Measurements from ENCODE around the gene PLEKHA4. TPM values are rescaled to one million over a fixed set of nuclear protein-coding genes. Genes with fewer than 3 reads are reported as not detected.
A peak's percentile ranks its signal among the peaks of the same experiment; 100 is the strongest.

The PLEKHA4 gene
- polyA plus RNA-seq, 4 donors = 20.4 to 28.7 (median 21.8) TPM

DNA sequence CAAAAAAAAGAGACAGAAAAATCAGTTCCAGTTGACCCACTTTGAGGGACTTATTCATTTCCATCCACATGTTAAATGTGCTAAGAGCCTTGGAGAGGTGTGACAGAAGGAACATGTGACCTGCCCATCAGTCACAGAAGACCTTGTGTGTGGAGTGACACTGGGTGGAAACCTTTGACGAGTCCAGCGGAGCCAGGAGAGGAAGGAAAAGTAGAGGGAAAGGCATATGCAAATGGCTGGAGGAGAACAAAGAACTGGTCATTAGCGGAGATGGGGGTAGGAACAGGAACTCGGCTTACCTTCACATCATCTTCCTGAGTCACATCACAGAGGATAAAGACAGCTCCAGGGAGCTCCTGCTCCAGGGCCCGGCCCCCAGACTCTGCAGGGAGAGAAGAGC lies 34.4 kb downstream of the PLEKHA4 start:
- DNase-seq (ENCODE audit: low read depth in 4 of 4, low spot score in 3 of 4) = no peak

DNA sequence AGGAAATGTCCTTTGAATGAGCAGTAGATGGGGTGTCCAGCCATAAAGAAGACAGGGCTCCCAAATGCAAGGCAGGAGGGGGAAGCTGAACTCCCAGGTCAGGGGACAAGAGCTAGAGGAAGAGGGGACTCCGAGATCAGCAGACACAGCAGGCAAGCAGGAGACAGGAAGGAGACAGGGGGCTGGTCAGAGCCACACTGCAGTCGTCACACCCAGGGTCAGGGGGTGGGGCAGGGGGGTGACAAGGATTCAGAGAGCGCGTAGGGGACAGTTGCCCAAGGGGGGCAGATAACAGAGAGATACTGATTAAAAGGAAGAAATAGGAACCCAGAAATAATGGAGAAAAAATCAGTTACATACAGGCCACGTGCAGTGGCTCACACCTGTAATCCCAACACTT lies 35.4 kb downstream of the PLEKHA4 start:
- no peak for DNase-seq (ENCODE audit: low read depth in 4 of 4, low spot score in 3 of 4)

DNA sequence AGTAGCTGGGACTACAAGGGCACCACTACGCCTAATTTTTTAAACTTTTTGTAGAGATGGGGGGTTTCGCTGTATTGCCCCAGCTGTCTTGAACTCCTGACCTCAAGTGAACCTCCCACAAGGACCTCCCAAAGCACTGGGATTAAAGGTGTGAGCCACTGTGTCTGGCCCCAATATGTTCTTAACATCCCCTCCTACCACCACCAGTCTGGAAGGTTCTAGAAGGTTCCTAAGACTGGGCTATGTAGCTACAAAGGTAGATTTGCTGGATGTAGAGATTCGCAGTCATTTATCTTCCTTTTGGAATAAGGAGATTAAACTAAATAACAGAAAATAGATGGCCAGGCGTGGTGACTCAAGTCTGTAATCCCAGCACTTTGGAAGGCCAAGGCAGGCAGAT lies 37.5 kb downstream of the PLEKHA4 start:
- DNase-seq (ENCODE audit: low read depth in 4 of 4, low spot score in 3 of 4) = no peak

DNA sequence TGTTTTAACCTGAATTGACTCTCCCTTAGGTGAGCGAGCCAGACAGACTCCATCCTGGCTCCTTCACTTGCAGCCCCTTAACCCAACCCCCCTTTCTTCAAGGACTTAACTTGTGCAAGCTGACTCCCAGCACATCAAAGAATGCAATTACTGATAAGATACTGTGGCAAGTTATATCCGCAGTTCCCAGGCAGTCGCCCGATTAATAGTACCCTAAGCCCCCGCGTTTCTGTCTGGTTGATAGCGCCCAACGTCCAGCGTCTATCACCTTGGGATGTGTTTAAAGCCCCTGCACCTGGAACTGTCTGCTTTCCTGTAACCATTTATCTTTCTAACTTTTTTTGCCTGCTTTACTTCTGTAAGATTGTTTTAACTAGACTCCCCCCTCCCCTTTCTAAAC lies 38.3 kb downstream of the PLEKHA4 start:
- no peak for DNase-seq (ENCODE audit: low read depth in 4 of 4, low spot score in 3 of 4)

DNA sequence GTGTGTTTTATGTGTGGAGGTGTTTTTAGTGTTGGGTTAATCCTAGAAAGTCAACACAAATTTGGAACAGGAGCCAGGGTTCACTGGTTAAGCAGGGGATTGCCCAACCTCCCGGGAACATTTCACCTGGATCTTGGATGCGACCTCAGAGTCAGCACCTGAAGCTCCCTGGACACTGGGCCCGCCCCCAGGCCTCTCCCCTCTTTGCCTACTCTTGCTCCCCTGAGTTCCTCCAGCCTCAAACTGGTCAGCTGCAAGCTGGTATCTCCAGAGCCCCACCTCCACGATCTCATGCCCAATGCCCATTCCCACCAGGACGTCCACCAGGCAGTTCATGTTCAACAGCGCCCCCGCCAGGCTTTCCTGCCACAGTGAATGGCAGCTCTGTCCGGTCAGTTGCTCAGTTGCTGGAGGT lies 41.8 kb downstream of the PLEKHA4 start:
- DNase-seq (ENCODE audit: low read depth in 4 of 4, low spot score in 3 of 4) = no peak

DNA sequence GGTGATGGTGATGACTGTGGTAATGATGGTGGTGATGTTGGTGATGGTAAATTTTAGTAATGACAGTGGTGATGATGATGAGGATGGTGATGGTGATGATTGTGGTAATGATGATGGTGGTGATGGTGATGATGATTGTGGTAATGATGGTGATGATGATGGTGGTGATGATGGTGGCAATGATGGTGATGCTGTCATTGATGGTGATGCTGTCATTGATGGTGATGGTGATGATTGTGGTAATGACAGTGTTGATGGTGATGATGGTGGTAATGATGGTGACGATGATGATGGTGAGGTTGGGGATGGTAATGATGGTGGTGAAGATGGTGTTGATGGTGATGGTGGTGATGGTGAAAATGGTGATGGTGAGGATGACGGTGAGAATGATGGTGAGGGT lies 45.9 kb downstream of the PLEKHA4 start:
- no peak for DNase-seq (ENCODE audit: low read depth in 4 of 4, low spot score in 3 of 4)

DNA sequence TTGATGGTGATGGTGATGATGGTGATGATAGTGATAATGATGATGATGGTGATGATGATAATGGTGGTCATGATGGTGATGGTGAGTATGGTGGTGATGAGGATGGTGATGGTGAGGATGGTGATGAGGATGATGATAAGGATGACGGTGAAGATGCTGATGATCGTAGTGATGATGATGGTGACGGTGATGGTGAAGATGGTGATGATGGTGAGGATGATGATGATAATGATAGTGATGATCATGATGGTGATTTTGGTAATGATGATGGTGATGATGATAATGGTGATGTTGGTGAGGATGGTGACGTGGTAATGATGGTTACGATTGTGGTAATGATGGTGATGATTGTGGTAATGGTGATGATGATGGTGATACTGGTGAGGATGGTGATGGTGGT lies 46.8 kb downstream of the PLEKHA4 start:
- no peak for DNase-seq (ENCODE audit: low read depth in 4 of 4, low spot score in 3 of 4)

DNA sequence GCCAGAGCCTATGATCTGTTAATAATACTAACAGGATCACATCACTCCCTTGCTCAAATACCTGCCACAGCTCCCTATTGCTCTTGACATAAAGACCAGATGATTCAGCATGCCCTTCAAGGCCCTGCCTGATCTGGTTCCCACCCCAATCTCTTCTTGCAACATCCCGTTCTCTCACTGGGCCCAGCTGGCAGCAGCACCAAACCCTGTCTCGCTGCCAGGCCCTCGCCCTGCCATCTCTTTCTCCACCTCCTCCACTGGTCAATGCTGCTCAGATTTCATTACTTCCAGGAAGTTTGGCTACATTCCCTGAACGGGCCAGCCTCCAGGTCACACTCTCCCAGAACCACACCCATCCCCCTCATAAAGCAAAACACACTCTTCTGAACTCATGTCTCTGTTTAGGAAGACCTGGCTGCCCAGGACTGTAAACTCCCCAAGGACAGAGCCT lies 49.0 kb downstream of the PLEKHA4 start:
- no peak for DNase-seq (ENCODE audit: low read depth in 4 of 4, low spot score in 3 of 4)

DNA sequence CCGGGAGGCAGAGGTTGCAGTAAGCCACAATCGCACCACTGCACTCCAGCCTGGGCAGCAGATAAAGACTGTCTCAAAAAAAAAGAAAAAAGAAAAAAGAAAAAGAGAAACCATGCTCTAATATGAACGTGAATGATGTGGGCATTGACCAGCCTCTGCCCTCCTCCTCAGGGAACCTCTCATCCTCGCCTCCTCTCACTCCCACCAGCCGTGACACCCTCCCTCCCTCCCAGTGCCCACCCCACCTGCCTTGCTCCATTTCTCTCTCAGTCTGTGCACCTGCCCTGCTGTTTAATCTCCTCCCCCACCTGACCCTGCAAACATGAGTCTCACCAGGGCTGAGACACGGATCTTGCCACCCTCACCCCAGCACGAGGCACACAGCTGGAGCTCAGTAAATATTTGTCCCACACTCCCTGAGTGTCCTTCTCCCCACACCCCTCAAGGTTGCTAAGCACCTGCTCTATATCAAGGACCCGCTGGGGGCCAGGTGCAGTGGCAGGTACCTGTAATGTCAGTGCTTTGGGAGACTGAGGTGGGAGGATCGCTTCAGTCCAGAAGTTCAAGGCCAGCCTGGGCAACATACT lies 50.1 kb downstream of the PLEKHA4 start:
- no peak for DNase-seq (ENCODE audit: low read depth in 4 of 4, low spot score in 3 of 4)

DNA sequence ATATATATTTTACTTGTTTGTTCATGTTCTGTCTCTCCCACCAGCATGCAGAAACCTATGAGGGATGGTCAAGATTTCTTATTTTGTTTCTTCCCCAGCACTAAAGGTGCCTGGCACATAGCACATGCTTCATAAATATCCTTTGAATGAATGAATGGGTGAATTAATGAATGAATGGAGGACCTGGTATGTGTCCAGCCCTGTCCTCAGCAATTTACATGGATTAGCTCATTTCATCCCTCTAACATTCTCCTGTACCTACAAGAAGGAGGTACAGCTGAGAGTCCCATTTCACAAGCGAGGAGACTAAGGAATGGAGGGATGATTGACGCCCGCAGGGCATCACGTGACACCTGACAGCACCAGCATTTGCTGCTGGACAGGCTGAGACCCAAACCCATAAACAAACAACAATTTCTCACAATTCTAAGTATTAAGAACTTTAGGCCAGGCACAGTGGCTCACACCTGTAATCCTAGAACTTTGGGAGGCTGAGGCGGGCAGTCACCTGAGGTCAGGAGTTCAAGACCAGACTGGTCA lies 50.8 kb downstream of the PLEKHA4 start:
- no peak for DNase-seq (ENCODE audit: low read depth in 4 of 4, low spot score in 3 of 4)

DNA sequence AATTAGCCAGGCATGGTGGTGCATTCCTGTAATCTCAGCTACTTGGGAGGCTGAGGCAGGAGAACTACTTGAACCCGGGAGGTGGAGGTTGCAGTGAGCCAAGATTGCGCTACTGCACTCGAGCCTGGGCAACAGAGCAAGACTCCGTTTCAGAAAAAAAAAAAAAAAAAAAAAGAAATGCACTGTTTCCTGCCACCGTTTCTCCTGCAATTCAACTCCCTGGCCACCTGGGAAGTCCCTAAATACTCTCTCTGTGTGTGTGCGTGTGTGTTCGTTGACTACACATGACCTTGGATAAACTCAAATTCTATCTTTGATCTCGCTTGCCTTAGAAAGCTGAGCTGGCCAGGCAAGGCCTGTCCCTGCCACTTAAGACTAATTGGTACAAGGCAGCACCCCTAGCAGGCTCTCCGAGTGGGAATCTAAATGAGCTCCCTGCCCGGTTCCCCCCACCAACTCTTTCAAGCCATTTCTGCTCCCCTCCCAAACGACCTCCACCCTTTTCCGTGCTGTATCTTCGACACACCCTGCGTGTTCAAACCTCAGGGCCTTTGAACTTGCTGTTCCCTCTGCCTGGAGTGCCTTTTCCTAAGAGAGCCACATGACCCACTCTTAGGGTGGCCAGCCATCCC lies 52.4 kb downstream of the PLEKHA4 start:
- no peak for DNase-seq (ENCODE audit: low read depth in 4 of 4, low spot score in 3 of 4)

DNA sequence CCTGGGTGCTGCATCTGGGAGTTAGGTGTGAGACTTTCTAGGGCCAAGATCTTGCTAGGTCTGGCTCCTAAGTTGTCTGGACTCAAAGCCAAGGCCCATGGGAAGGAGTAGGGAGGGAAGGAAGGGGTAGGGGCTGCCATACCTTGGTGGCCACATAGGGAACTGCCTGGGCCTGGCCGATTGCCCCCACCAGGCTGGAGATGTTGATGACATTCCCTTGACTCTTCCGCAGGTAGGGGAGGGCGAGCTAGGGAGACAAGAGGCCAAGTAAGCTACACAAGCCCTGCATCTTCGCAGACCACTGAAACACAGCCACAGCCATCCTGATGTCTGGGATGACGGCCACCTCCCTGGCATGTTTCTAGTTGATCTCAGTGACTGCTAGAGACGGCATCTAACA lies 53.5 kb downstream of the PLEKHA4 start:
- no peak for DNase-seq (ENCODE audit: low read depth in 4 of 4, low spot score in 3 of 4)

DNA sequence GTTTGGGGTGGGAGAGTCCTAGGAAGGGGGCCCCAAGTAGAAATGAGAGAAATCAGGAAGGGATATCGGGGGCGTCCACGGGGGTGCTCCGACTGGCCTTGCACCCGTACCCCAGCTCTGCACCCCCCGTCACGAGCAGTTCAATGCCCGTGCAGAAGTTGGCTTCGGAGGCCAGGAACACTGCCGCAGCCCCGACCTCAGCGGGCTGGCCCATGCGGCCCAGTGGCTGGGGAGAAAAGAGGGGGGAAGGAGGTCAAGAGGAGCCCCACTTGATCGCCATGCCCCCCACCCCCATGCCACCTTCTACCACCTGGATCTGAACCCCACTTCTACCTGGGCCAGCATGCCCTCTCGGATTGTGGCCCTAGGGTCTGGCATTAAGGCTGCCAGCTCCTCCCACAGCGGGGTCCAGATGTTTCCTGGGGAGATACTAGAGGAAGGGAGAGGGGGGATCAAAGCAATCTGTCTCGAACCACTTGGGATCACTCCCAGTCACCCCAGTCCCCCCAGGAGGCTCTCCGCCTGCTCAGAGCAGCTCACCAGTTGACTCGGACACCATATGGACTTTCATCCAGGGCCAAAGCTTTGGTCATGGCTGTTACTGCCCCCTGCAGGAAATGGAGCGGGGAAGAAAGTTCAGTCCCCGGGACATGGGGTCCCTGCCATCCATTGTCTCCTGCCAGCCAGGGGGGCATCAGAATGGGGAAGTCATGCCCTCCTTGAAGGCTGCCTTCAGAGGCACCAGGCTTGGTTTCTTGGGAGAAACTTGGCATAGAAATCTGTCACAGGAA lies 55.1 kb downstream of the PLEKHA4 start:
- no peak for DNase-seq (ENCODE audit: low read depth in 4 of 4, low spot score in 3 of 4)

DNA sequence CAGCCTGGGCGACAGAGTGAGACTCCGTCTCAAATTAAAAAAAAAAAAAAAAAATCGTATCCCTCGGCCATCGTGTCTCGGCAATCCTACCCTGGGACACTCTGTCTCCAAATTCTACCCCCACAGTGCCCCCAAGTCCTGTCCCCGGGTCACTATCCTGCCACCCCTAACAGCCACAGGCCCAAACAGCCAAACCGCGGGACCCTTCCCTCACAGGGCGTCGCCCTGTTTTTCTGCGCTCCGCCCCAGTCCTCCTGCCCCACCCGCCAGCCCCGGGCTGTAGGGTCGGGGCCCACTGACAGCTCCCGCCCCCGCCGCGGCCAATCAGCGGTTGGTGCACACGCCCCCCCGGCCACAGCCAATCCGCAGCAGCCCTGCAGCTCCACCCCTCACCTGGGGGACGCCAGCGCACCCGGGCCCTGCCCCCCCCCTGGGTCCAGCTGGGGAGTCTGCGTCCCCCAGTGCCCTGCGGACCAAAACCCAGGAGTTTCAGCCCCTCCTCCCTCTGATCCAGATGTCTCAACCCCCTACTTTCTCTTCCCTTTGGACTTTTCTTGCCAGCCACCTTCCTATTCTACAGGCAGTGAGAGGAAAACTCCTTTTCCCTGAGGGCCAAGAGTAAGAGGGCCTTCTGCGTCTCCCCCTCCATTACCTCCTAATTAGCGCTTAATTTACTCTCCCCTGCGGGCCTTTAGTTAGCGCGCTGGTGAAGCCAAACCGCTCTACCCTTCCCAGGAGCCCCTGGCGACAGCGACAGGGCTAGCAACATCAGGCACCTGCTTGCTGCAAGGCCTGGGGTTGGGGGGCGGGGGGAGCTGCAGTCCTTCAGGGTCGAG lies 56.1 kb downstream of the PLEKHA4 start:
- peak in 2 of 4 donors; percentile 54 to 67 for DNase-seq (ENCODE audit: low read depth in 4 of 4, low spot score in 3 of 4)

DNA sequence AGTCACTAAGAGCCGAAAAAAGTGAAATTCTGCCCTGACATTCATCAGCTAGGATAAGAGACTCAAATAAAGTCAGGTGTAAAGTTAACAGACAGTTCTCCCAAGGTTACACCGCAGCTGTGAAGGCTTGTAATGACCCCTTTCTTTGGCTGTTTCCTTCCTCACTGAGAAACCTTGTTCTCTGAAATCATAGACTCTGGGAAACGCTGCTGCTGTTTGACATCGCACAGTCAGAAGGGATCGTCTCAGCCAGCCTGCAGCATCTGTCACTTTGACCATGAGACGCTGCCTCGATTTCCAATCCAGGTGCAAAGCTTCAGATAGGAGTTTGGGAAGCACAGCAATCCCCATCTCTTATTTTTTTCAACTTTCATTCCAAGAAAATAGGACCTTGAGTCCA lies 58.3 kb downstream of the PLEKHA4 start:
- no peak for DNase-seq (ENCODE audit: low read depth in 4 of 4, low spot score in 3 of 4)

DNA sequence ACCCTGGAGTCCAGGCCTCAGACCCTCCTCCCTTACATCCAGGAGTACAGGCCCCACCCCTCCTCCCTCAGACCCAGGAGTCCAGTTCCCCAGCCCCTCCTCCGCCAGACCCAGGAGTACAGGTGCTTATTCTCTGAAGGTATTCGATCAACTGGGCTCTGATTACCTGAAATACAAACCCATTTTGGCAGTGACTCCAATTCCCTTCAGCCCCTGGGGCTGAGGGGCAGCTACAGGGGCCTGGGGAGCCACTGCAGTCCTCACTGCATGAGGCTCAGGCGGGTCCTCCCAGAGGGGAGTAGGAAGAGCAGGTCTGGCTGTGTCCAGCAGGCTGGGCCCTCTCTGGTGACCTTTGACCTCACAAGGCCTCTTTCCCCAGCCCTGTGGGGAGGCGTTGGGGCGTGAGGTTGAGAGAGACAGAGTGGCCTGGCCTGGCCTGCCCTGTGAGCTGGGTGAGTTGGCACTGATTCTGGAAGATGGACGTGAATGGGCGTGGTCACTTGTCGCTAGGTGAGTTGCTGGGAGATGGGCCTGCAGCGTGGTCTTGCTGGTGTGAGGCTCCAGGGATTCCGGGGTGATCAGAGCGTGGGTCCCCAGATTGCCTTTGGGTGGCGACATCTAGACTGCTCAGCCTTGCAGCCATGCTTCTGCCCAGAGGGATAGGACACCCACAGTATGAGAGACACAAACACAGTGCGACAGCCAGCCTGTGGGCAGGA lies 60.7 kb downstream of the PLEKHA4 start:
- DNase-seq (ENCODE audit: low read depth in 4 of 4, low spot score in 3 of 4) = no peak

DNA sequence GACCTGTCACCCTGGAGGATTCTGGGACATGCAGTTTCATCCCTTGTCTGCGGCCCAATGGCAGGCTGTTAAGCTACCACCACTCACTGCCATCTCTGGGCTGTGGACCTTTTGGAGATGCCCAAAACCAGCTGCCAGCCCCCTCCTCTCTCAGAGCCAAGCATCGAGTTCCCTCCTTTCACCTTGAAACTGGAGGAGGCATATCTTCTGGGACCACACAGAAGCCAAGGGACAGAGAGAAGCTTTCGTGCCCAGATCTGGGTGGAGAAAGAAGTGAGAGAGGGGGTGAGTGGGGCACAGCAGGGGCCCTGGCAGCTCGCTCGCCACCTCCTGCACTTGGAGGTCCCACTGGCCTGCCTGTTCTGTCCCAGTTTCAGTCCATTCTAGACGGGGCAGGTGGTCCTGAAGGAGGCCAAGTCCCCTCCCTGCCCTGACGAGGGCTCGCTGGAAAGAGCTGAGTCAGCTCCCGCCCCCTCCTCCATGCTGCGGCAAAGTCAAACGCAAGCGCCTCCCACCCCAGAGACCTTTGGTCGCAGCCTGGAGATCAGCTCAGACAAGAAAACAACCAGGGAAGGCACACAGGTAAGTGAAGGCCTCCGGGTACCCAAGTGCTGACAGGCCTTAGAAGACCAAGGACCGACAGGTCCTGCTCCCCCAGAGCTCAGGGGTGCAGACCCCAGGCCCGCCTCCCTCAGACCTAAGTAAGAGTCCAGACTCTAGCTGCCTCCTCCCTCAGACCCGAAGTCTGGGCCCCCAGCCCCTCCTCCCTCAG lies 61.4 kb downstream of the PLEKHA4 start:
- DNase-seq (ENCODE audit: low read depth in 4 of 4, low spot score in 3 of 4) = no peak

DNA sequence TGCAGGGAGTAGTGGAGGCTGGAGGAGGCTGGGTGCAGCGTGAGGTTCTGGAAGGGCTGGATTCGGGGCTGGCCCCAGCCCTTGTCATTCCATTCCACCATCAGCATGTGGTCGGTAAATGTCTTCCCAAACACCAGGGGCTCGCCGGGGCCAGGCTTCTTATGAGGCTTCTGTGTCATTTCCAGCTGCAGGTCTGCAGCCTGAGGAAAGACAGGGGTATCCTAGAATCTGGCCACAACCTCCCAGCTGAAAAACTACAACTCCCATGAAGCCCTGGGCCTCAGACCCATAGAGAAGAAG lies 61.9 kb downstream of the PLEKHA4 start:
- no peak for DNase-seq (ENCODE audit: low read depth in 4 of 4, low spot score in 3 of 4)

DNA sequence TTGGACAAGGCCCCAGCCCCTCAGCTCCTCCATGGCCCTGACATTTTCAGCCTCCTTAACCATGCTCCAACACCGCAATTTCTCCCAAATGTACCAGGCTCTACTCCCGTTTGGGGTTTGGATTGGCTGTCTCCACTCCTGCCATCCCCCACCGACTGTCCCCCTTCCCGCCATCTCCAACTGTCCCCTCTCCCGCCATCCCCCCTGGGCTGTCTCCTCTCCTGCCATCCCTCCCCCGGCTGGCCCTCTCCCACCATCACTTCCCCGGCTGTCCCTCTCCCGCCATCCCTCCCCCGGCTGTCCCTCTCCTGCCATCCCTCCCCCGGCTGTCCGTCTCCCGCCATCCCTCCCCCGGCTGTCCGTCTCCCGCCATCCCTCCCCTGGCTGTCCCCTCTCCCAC lies 63.0 kb downstream of the PLEKHA4 start:
- DNase-seq (ENCODE audit: low read depth in 4 of 4, low spot score in 3 of 4) = no peak

DNA sequence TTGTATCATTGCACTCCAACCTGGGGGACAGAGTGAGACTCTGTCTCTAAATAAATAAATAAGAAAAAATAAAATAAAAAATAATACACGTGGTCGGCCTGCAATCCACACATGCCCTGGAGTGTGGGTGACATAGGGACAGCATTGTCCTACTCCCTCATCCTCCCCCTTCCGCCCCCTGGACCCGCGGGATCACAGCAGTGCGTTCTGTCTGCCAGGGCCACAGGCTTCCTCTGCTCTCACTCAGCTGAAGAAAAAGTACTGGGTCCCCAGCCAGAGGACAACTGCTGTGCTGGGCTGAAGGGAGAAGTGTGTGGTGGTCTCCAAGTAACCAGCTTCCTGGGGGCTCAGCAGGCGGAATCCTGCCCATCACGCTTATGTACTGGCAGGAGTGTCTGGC lies 63.9 kb downstream of the PLEKHA4 start:
- no peak for DNase-seq (ENCODE audit: low read depth in 4 of 4, low spot score in 3 of 4)
